ENCODE results near the gene CDC14B.

- TF ChIP-seq CTCF (IDR thresholded peaks at IDR 0.05) (no peak), POLR2A (IDR thresholded peaks at IDR 0.05) (no peak)
Measured at GRCh38 chr9:96651626-96652025, 32.0 kb upstream of the CDC14B start.
